ENCODE measurements around the gene DDX49. TPM values are rescaled to one million over a fixed set of nuclear protein-coding genes. Genes with fewer than 3 reads are reported as not detected.
"Not testable (repeated sequence)": the region's sequence is repeated elsewhere in the genome, so short reads cannot be mapped to it uniquely, and the experiment has no call there.

Gene DDX49
- total RNA-seq, 2 donors from 2014 or later: 34.5 to 41.7 TPM

DNA sequence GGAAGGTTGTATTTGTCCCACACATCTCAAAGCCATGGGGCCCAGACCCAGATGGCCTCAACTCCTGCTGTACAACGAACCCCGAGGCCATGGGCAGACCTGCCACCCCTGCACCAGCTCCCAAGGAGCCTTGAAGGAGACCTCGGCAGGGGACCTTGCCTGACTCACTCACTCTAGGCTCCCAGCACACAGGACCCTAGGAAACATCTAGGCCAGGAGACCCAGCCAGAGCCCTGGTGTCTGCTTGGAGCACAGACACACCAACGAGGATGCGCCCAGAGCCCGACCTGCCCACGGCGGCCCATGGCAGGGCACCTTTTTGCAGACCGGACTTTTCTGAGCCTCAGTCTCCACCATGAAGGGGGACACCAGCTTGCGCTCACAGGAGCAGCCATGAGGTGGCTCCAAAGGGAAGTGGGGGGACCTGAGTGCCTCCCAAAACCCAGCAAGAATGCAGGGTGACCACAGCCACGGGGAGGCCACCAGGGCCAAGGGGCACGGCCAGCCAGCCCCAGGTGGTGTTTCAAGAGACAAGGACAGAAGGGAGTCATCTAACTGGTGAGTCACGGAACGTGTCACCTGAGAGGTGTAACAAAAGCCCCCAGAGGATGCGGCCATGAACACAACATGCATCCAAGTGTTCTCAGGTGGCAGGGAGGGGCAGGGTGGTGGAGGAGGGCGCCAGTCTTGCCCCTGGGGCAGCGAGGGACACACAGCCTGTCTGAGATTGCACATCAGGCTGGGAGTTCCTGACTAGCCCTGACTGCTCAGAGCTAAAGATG lies 18.6 kb upstream of the DDX49 start:
- no peaks in the 10 kb centered on the region for H3K27me3 ChIP-seq (replicated peaks; ENCODE audit: insufficient read depth)
- H3K9me3 ChIP-seq: no peaks in the 10 kb centered on the region
- TF ChIP-seq, protein P1, sequence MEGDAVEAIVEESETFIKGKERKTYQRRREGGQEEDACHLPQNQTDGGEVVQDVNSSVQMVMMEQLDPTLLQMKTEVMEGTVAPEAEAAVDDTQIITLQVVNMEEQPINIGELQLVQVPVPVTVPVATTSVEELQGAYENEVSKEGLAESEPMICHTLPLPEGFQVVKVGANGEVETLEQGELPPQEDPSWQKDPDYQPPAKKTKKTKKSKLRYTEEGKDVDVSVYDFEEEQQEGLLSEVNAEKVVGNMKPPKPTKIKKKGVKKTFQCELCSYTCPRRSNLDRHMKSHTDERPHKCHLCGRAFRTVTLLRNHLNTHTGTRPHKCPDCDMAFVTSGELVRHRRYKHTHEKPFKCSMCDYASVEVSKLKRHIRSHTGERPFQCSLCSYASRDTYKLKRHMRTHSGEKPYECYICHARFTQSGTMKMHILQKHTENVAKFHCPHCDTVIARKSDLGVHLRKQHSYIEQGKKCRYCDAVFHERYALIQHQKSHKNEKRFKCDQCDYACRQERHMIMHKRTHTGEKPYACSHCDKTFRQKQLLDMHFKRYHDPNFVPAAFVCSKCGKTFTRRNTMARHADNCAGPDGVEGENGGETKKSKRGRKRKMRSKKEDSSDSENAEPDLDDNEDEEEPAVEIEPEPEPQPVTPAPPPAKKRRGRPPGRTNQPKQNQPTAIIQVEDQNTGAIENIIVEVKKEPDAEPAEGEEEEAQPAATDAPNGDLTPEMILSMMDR (IDR thresholded peaks at IDR 0.05): no peak
- no peak for DNase-seq (ENCODE audit: low spot score)
- H3K27ac ChIP-seq: no peak overlapping the region
- H3K4me1 ChIP-seq (ENCODE audit: control insufficient read depth in 1 of 2, low read depth in 2 of 2): peaks cover 3 to 6% of the 10 kb centered on the region in 2 donors
- H3K36me3 ChIP-seq: peaks cover 43% of the 10 kb centered on the region
- no peak overlapping the region for H3K4me3 ChIP-seq
- no peak for ATAC-seq (ENCODE audit: insufficient number of reproducible peaks, low FRiP score, low read depth)

DNA sequence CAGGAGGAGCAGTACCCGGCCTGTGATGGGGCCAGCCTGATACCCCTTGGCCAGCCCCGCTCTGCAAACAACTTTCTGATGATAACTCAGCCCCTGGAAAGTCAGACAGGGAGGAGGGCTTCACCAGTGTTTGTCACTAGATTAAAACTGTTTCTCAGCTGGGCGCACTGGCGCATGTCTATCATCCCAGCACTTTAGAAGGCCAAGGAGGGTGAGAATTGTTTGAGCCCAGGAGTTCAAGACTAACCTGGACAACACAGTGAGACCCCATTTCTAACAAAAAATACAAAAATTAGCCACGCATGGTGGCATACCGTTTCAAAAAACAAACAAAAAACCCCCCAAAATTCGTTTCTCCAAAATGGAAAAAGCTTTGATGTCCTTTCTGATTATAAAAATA lies 18.0 kb upstream of the DDX49 start:
- Histone ChIP-seq H3K9me3 (no peaks in the 10 kb centered on the region), H3K27ac (no peak overlapping the region), H3K4me1 (ENCODE audit: control insufficient read depth in 1 of 2, low read depth in 2 of 2) (peaks cover 2 to 3% of the 10 kb centered on the region in 2 donors), H3K36me3 (peaks cover 49% of the 10 kb centered on the region), H3K27me3 (replicated peaks; ENCODE audit: insufficient read depth) (no peaks in the 10 kb centered on the region), H3K4me3 (no peak overlapping the region)
- TF ChIP-seq, protein P1 (IDR thresholded peaks at IDR 0.05): no peak
- ATAC-seq (ENCODE audit: insufficient number of reproducible peaks, low FRiP score, low read depth): no peak
- DNase-seq (ENCODE audit: low spot score): no peak

DNA sequence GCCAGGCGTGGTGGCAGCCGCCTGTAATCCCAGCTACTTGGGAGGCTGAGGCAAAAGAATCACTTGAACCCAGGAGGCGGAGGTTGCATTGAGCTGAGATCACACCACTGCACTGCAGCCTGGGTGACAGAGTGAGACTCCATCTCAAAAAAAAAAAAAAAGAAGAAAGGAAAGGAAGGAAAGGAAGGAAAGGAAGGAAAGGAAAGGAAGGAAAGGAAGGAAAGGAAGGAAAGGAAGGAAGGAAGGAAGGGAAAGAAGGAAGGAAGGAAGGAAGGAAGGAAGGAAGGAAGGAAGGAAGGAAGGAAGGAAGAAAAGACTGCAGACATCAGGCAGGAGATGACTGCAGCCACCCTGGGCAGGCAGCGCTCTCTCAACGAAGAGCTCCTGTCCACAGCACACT lies 17.0 kb upstream of the DDX49 start:
- H3K9me3 ChIP-seq; DNase-seq (ENCODE audit: low spot score); H3K27me3 ChIP-seq (replicated peaks; ENCODE audit: insufficient read depth); H3K4me1 ChIP-seq (ENCODE audit: control insufficient read depth in 1 of 2, low read depth in 2 of 2); H3K4me3 ChIP-seq; H3K27ac ChIP-seq; ATAC-seq (ENCODE audit: insufficient number of reproducible peaks, low FRiP score, low read depth): not testable (repeated sequence)
- H3K36me3 ChIP-seq: peaks cover 58% of the 10 kb centered on the region

DNA sequence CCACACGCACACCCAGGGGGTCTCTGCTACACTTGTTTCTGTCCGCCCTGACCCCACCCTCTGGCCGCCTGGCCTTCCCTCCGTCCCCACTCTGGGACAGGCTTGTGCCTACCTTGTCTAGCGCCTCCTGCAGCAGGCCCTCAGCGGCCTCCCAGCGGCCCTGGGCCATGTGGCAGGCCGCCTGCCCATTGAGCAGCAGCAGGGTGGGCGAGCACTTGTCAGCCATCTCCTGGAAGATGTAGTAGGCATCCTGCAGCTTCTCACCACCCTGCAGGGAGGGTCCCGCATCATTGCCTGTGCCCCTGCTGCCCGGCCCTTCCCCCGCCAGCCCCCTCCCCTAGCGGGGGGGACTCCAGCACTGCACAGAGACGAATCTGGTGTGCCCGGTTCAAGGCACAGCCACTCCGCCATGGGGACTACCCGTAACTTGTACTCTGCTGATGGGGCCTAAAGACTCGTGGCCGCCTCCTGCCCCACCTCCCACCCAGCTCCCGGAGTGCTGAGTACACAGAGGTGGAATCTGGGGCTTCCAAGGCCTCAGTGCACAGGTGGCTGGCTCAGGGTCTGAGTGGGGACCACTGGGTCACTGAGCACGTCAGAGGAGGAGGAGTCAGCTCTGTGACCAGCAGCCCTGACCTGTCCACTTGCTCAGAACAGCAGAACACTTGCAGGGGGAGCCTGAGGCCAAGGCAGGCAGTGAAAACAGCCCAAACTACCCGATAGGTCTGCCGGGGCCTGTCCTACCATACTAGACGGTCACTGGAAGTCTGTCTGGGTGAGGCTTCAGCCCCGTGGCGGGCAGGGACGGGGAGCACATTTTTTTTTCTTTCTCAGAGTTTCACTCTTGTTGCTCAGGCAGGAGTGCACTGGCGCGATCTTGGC lies 16.1 kb upstream of the DDX49 start:
- H3K36me3 ChIP-seq: peaks cover 64% of the 10 kb centered on the region

DNA sequence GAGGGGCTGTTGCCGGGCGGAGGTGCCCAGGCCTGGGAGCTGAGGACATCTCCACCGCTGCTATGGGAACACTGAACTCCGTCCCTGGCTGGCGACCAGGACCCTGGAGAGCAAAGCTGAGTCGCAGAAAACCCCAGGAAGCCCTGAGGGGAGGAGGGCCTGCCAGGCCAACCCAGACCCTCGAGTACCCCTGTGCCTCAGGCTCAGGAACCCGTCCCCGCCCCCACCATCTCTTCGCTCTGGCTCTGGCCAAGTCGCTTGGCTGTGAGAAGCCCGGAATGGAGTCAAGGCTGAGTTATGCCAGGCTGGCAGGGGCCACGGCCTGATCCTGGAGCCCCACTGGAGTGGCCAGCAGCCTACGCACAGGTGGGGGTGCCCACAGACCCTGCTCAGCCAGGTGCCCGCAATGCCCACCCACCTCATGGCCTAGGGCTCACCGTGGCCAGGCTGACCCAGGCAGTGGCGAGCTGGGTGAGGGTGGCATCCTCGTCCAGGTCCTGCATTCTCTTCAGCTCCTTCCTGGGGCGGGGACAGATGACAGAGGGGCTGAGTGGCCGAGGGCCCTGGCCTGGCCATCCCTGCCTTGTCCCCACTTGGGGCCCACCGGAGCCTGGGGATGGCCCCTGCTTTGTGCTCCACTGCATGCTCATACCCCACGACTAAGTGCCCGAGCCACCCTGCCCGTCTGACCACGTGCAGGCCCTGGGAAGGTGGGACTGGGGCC lies 15.0 kb upstream of the DDX49 start:
- TF ChIP-seq, protein P1 (IDR thresholded peaks at IDR 0.05): no peak
- Histone ChIP-seq H3K27ac (no peak overlapping the region), H3K4me1 (ENCODE audit: control insufficient read depth in 1 of 2, low read depth in 2 of 2) (no peaks in the 10 kb centered on the region), H3K4me3 (no peak overlapping the region), H3K27me3 (replicated peaks; ENCODE audit: insufficient read depth) (no peaks in the 10 kb centered on the region), H3K36me3 (peaks cover 60% of the 10 kb centered on the region), H3K9me3 (no peaks in the 10 kb centered on the region)
- DNase-seq (ENCODE audit: low spot score) (no peak), ATAC-seq (ENCODE audit: insufficient number of reproducible peaks, low FRiP score, low read depth) (no peak)

More for the DNA sequence above, 16.1 kb upstream of the DDX49 start:
- ATAC-seq (ENCODE audit: insufficient number of reproducible peaks, low FRiP score, low read depth) (no peak), DNase-seq (ENCODE audit: low spot score) (no peak)
- TF ChIP-seq, protein P1 (IDR thresholded peaks at IDR 0.05): no peak
- Histone ChIP-seq H3K9me3 (no peaks in the 10 kb centered on the region), H3K27ac (no peak overlapping the region), H3K4me1 (ENCODE audit: control insufficient read depth in 1 of 2, low read depth in 2 of 2) (no peaks in the 10 kb centered on the region), H3K4me3 (no peak overlapping the region), H3K27me3 (replicated peaks; ENCODE audit: insufficient read depth) (no peaks in the 10 kb centered on the region)

Data from thoracic aorta (tissue), 2 donors.